Astrocyte (in vitro differentiated cells and primary cell): Measurements from ENCODE around the gene ATP6V0B.

Source experiments
- EZH2 ChIP-seq: IDR thresholded peaks from 2 replicates; pipeline ENCODE4 v1.6.1; 2012; ENCODE audit warnings: mild to moderate bottlenecking, low read length, inconsistent platforms; ENCODE audit not compliant: insufficient read depth
- TF ChIP-seq, protein P1 (sequence below): IDR thresholded peaks from 2 replicates; pipeline ENCODE4 v1.5.1; 2011; ENCODE audit warnings: low read depth, mild to moderate bottlenecking, inconsistent platforms, low read length, moderate library complexity; ENCODE audit not compliant: insufficient read depth

DNA sequence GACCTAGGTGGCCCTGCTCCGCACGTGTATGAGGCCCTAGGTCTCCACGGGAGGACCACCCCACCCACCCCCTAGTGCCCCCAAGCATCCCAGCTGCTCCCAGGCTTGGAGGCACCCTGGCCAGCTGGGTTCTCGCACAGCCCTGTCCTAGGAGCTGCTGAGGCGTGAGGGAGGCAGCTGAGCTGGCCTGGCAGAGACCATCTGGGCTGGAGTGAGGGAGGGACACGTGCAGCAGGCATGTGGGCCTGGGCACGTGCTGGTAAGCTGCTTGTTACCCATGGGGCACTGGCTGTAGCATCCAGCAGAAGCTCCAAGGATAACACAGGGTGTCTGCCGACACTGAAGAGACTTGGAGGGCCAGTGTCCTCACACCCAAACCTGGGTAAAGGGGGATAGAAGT, 46.4 kb downstream of the ATP6V0B start:
- TF ChIP-seq, protein P1, sequence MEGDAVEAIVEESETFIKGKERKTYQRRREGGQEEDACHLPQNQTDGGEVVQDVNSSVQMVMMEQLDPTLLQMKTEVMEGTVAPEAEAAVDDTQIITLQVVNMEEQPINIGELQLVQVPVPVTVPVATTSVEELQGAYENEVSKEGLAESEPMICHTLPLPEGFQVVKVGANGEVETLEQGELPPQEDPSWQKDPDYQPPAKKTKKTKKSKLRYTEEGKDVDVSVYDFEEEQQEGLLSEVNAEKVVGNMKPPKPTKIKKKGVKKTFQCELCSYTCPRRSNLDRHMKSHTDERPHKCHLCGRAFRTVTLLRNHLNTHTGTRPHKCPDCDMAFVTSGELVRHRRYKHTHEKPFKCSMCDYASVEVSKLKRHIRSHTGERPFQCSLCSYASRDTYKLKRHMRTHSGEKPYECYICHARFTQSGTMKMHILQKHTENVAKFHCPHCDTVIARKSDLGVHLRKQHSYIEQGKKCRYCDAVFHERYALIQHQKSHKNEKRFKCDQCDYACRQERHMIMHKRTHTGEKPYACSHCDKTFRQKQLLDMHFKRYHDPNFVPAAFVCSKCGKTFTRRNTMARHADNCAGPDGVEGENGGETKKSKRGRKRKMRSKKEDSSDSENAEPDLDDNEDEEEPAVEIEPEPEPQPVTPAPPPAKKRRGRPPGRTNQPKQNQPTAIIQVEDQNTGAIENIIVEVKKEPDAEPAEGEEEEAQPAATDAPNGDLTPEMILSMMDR = no peak
- TF ChIP-seq EZH2 = no peak
